GM12878 (cell line): ENCODE measurements around the gene LIPM. TPM values are rescaled to one million over a fixed set of nuclear protein-coding genes. Genes with fewer than 3 reads are reported as not detected.

Source experiments
- ATAC-seq: fragments of 200-7000 bp; cut with Tn5 transposase; 3 replicates; pipeline ENCODE4 v1.9.1; 2020; ENCODE audit warnings: mild to moderate bottlenecking, moderate library complexity
- BruUV-seq: library from RNA; stranded (reverse); fragments of 400-500 nt; replicated peaks from 2 replicates; lab custom pipeline; 2021; lab: Mats Ljungman, UMichigan
- CTCF ChIA-PET: fragments of 300-600 bp; sonication (Branson Sonifier 250); formaldehyde crosslinking; extraction: SDS; loops from one replicate; lab custom pipeline; 2021; ENCODE audit warnings: inconsistent platforms; lab: Yijun Ruan, JAX
- POLR2A ChIA-PET: fragments of 350-600 bp; formaldehyde crosslinking; extraction: SDS; loops from one replicate; lab custom pipeline; 2021; ENCODE audit warnings: inconsistent platforms; lab: Charles Lee
- RAD21 ChIA-PET: fragments of 300-600 bp; sonication (Branson Sonifier 250); formaldehyde crosslinking; loops from one replicate; lab custom pipeline; 2023; ENCODE audit warnings: antibody characterized with exemption; ENCODE audit not compliant: unreplicated experiment; lab: Charles Lee
- SMC1A ChIA-PET: fragments of 300-600 bp; sonication (Branson Sonifier 250); formaldehyde crosslinking; loops from one replicate; lab custom pipeline; 2023; ENCODE audit not compliant: unreplicated experiment, uncharacterized antibody; lab: Charles Lee
- DNase-seq: peaks from one replicate; pipeline ENCODE4 v3.0.0-alpha.2; 2011; ENCODE audit warnings: low read depth, low spot score
- FAIRE-seq: peaks from 3 replicates; lab custom pipeline; 2011; peaks lifted over from hg19 to GRCh38; lab: Jason Lieb, UNC
- H2AFZ ChIP-seq: 2 replicates; pipeline ENCODE4 v1.6.0; 2011; ENCODE audit warnings: low read depth, low read length, control low read depth; ENCODE audit not compliant: control insufficient read depth
- H3K27ac ChIP-seq: 2 replicates; pipeline ENCODE4 v1.5.1; 2011; ENCODE audit warnings: control low read depth; ENCODE audit not compliant: control insufficient read depth, insufficient read depth
- H3K27me3 ChIP-seq, 2 experiments: replicated peaks in 1 of 2; 2 replicates each; pipeline versions ENCODE4 v1.6.0 to v1.6.1; 2011; ENCODE audit warnings: low read length in 1 of 2; ENCODE audit not compliant: control insufficient read depth in 2 of 2, insufficient read depth in 2 of 2
- H3K36me3 ChIP-seq, 2 experiments: 2 replicates each; pipeline ENCODE4 v1.5.1; 2011; ENCODE audit warnings: low read length in 1 of 2; ENCODE audit not compliant: control insufficient read depth in 2 of 2, insufficient read depth in 2 of 2
- H3K4me1 ChIP-seq: 2 replicates; pipeline ENCODE4 v1.6.1; 2011; ENCODE audit warnings: mild to moderate bottlenecking, low read length, moderate library complexity, mixed read lengths; ENCODE audit not compliant: control insufficient read depth, insufficient read depth
- H3K4me2 ChIP-seq: 2 replicates; pipeline ENCODE4 v1.6.0; 2011; ENCODE audit warnings: control low read depth; ENCODE audit not compliant: control insufficient read depth, insufficient read depth
- H3K4me3 ChIP-seq: fragments of 200-600 bp; sonication (generic); 2 replicates; pipeline ENCODE4 v1.5.1; 2016
- H3K79me2 ChIP-seq: 2 replicates; pipeline ENCODE4 v1.6.0; 2011; ENCODE audit warnings: low read length; ENCODE audit not compliant: control insufficient read depth, insufficient read depth
- H3K9ac ChIP-seq: 2 replicates; pipeline ENCODE4 v1.8.0; 2011; ENCODE audit warnings: low read length, control low read depth, mixed read lengths; ENCODE audit not compliant: control insufficient read depth, insufficient read depth
- H3K9me3 ChIP-seq: replicated peaks from 3 replicates; pipeline ENCODE4 v1.5.1; 2011; ENCODE audit warnings: mild to moderate bottlenecking, low read length; ENCODE audit not compliant: control insufficient read depth, insufficient read depth
- H4K20me1 ChIP-seq: 2 replicates; pipeline ENCODE4 v1.6.0; 2011; ENCODE audit not compliant: control insufficient read depth, insufficient read depth
- CHD2 ChIP-seq: IDR thresholded peaks from 2 replicates; pipeline ENCODE4 v1.6.1; 2011; ENCODE audit warnings: low read depth, low read length, improper control_type of control experiment, borderline replicate concordance
- ELK1 ChIP-seq: IDR thresholded peaks from 2 replicates; pipeline ENCODE4 v1.6.1; 2012; ENCODE audit warnings: low read depth, low read length, improper control_type of control experiment
- NFXL1 ChIP-seq: fragments of 450-650 bp; IDR thresholded peaks from 2 replicates; pipeline ENCODE4 v1.6.1; 2017; ENCODE audit warnings: antibody characterized with exemption, mild to moderate bottlenecking, borderline replicate concordance
- NKRF ChIP-seq: fragments of 450-650 bp; conservative IDR thresholded peaks from 2 replicates; pipeline ENCODE4 v1.6.1; 2017; ENCODE audit warnings: mild to moderate bottlenecking, moderate library complexity
- NR2C1 ChIP-seq: fragments of 450-650 bp; IDR thresholded peaks from 2 replicates; pipeline ENCODE4 v1.6.1; 2017; ENCODE audit warnings: antibody characterized with exemption, mild to moderate bottlenecking, moderate library complexity
- NRF1 ChIP-seq: conservative IDR thresholded peaks from 2 replicates; pipeline ENCODE4 v1.6.1; 2011; ENCODE audit warnings: mild to moderate bottlenecking, low read depth, low read length, improper control_type of control experiment
- PAX8 ChIP-seq: fragments of 450-650 bp; IDR thresholded peaks from 2 replicates; pipeline ENCODE4 v1.6.1; 2017; ENCODE audit warnings: mild to moderate bottlenecking, moderate library complexity
- POLR2AphosphoS5 ChIP-seq: IDR thresholded peaks from 2 replicates; pipeline ENCODE4 v1.6.1; 2011; ENCODE audit warnings: mild to moderate bottlenecking, low read length, inconsistent platforms
- RAD21 ChIP-seq: IDR thresholded peaks from 2 replicates; pipeline ENCODE4 v1.6.1; 2011; ENCODE audit warnings: mild to moderate bottlenecking, low read depth, low read length, moderate library complexity; ENCODE audit not compliant: insufficient read depth
- RAD51 ChIP-seq: fragments of 450-650 bp; IDR thresholded peaks from 2 replicates; pipeline ENCODE4 v1.6.1; 2016; ENCODE audit warnings: moderate library complexity, mild to moderate bottlenecking, inconsistent platforms
- SMAD1 ChIP-seq: fragments of 450-650 bp; IDR thresholded peaks from 2 replicates; pipeline ENCODE4 v1.6.1; 2018; ENCODE audit warnings: mild to moderate bottlenecking, low read depth; ENCODE audit not compliant: partially characterized antibody
- TBL1XR1 ChIP-seq: IDR thresholded peaks from 2 replicates; pipeline ENCODE4 v1.6.1; 2012; ENCODE audit warnings: low read depth, low read length, improper control_type of control experiment
- ZNF207 ChIP-seq: fragments of 450-650 bp; IDR thresholded peaks from 2 replicates; pipeline ENCODE4 v1.6.1; 2014; ENCODE audit warnings: antibody characterized with exemption, mild to moderate bottlenecking, borderline replicate concordance
- WGBS: methylation state at CpG from one replicate; pipeline ENCODE4 v1.1.6; 2016; ENCODE audit warnings: low lambda C conversion rate; ENCODE audit not compliant: insufficient replicate concordance, insufficient coverage; ENCODE audit errors: missing lambda C conversion rate; 5-methylcytosine and 5-hydroxymethylcytosine counted together
- in situ Hi-C: fragments of 300-500 bp; cut with MboI; formaldehyde crosslinking; loops from 9 replicates; pipeline ENCODE4 v1.14.3; 2018; ENCODE audit warnings: mixed read lengths
- intact Hi-C: fragments of 100-400 bp; cut with micrococcal nuclease; formaldehyde crosslinking; loops from one replicate; pipeline ENCODE4 v1.14.2; 2022; ENCODE audit not compliant: unreplicated experiment
- polyA plus RNA-seq, 11 experiments: library from polyadenylated mRNA; depleted of rRNA in 4 of 11; unstranded in 6 of 11; stranded (reverse) in 5 of 11; fragments of >200 nt; fragmentation: Nextera tagmentation in 4 of 11; fragmentation: Illumina TruSeq in 1 of 11; extraction: Ambion mirVana in 4 of 11; extraction: Trizol in 1 of 11; gene quantifications; 1 replicate in 1 of 11; 2 replicates in 10 of 11; pipeline versions ENCODE4 v1.2.1 to v1.2.3, GENCODE V29; 2011 to 2016; ENCODE audit warnings: inconsistent platforms in 2 of 11, missing spikeins in 2 of 11, low read depth in 1 of 11
- total RNA-seq, 4 experiments: library from RNA; depleted of rRNA in 3 of 4; stranded (reverse); fragments of >200 nt in 3 of 4; fragmentation: Illumina TruSeq in 1 of 4; extraction: Trizol in 1 of 4; gene quantifications; 2 replicates each; pipeline versions ENCODE4 v1.2.1 to v1.2.3, GENCODE V29; 2013 to 2021
- TF ChIP-seq, protein P1 (sequence below): fragments of 450-650 bp; IDR thresholded peaks from 2 replicates; pipeline ENCODE4 v1.6.1; 2014; ENCODE audit warnings: mild to moderate bottlenecking

Gene LIPM
- total and polyA plus RNA-seq, 10 of the 15 experiments (the other 5 are each of a cell fraction or from before 2014, with no cell fraction given) = not detected

GRCh38 chr10:88804083-88804812 lies 1.7 kb downstream of the LIPM start:
- no peaks in the 10 kb centered on the region for H3K9me3 ChIP-seq
- WGBS = 48% methylated on average over 6 of the region's 6 CpGs
- no peak overlapping the region for H3K4me2 ChIP-seq
- TF ChIP-seq POLR2AphosphoS5 = no peak
- no peak for TF ChIP-seq TBL1XR1
- no peak for TF ChIP-seq CHD2
- TF ChIP-seq RAD21 = no peak
- TF ChIP-seq, protein P1, sequence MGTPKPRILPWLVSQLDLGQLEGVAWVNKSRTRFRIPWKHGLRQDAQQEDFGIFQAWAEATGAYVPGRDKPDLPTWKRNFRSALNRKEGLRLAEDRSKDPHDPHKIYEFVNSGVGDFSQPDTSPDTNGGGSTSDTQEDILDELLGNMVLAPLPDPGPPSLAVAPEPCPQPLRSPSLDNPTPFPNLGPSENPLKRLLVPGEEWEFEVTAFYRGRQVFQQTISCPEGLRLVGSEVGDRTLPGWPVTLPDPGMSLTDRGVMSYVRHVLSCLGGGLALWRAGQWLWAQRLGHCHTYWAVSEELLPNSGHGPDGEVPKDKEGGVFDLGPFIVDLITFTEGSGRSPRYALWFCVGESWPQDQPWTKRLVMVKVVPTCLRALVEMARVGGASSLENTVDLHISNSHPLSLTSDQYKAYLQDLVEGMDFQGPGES = no peak
- TF ChIP-seq ZNF207 = no peak
- no peak for TF ChIP-seq NFXL1
- TF ChIP-seq SMAD1 = no peak
- TF ChIP-seq NR2C1 = no peak
- TF ChIP-seq RAD51 = no peak
- TF ChIP-seq NRF1 = no peak
- TF ChIP-seq NKRF = no peak
- no peak for TF ChIP-seq PAX8
- TF ChIP-seq ELK1 = no peak
- ChIA-PET CTCF (interaction anchor here (1.0 to 2.4 kb wide), 4 partner anchors 34 to 116 kb away, joined by 3 to 9 read pairs (median 6); no protein-coding TSS in a partner anchor), RAD21 (interaction anchor here (1.1 to 1.2 kb wide), 2 partner anchors 9 to 117 kb away, joined by 3 to 4 read pairs; no protein-coding TSS in a partner anchor), SMC1A (interaction anchor here (0.8 to 1.9 kb wide), 4 partner anchors 10 to 117 kb away, joined by 3 to 4 read pairs (median 3); no protein-coding TSS in a partner anchor), POLR2A (interaction anchor here (0.6 to 0.7 kb wide), 2 partner anchors 104 to 115 kb away, joined by 5 to 10 read pairs; no protein-coding TSS in a partner anchor)
- no peaks in the 10 kb centered on the region for H3K79me2 ChIP-seq
- no peak overlapping the region for H3K4me3 ChIP-seq
- no peaks in the 10 kb centered on the region for H3K36me3 ChIP-seq
- no peaks in the 10 kb centered on the region for H3K27me3 ChIP-seq
- DNase-seq (no peak), ATAC-seq (no peak), FAIRE-seq (no peak)
- in situ Hi-C loops = no loop called here
- intact Hi-C loops = no loop called here
- no peak overlapping the region for H2AFZ ChIP-seq
- no peaks in the 10 kb centered on the region for H4K20me1 ChIP-seq
- H3K4me1 ChIP-seq = no peaks in the 10 kb centered on the region
- no peak overlapping the region for H3K27ac ChIP-seq
- H3K9ac ChIP-seq = no peak overlapping the region
- BruUV-seq = no TSS peak
